ENCODE measurements around the gene GPR12. TPM values are rescaled to one million over a fixed set of nuclear protein-coding genes. Genes with fewer than 3 reads are reported as not detected.

GPR12 gene, protein sequence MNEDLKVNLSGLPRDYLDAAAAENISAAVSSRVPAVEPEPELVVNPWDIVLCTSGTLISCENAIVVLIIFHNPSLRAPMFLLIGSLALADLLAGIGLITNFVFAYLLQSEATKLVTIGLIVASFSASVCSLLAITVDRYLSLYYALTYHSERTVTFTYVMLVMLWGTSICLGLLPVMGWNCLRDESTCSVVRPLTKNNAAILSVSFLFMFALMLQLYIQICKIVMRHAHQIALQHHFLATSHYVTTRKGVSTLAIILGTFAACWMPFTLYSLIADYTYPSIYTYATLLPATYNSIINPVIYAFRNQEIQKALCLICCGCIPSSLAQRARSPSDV
- total RNA-seq (not detected), polyA plus RNA-seq (not detected)
- long read RNA-seq, donor 1: 0 reads
- long read RNA-seq, donor 2: 0 reads
- long read RNA-seq, donor 3: 0 reads
- long read RNA-seq, donor 4: 0 reads

- Histone ChIP-seq H3K4me3 (ENCODE audit: low read length) (peak within 1 kb of the TSS; percentile 34), H3K27me3 (ENCODE audit: control insufficient read depth, insufficient read depth) (peaks cover 6% of the 10 kb centered on the region), H3K4me1 (ENCODE audit: control insufficient read depth, insufficient read depth, low read length) (no peaks in the 10 kb centered on the region), H3K27ac (ENCODE audit: low read length) (no peak within 1 kb of the TSS), H3K9me3 (ENCODE audit: control insufficient read depth, low read length) (no peaks in the 10 kb centered on the region)
- 2% methylated on average over 85 of the region's 87 CpGs for WGBS
- no peak for ATAC-seq
- peak in 1 of 3 donors; percentile 46 for DNase-seq
- intact Hi-C loops (cut with DNase I): no loop called here
These were observed at the start of gene GPR12 for GRCh38 chr13:26759907-26760831. Gene GPR12, minus strand, starts transcription at chr13:26760786. Its CDS starts 959 bp downstream, at chr13:26759827.

- intact Hi-C loops (cut with DNase I): no loop called here
- ATAC-seq (no peak), DNase-seq (no peak)
- no peaks in the 10 kb centered on the region for H3K4me1 ChIP-seq (ENCODE audit: control insufficient read depth, insufficient read depth, low read length)
- no peak overlapping the region for H3K27ac ChIP-seq (ENCODE audit: low read length)
- WGBS: 50% methylated on average over 2 of the region's 2 CpGs
- H3K27me3 ChIP-seq (ENCODE audit: control insufficient read depth, insufficient read depth): no peaks in the 10 kb centered on the region
- H3K4me3 ChIP-seq (ENCODE audit: low read length): no peak overlapping the region
- H3K9me3 ChIP-seq (ENCODE audit: control insufficient read depth, low read length): no peaks in the 10 kb centered on the region
These were observed 49.5 kb upstream of the GPR12 start for GRCh38 chr13:26810095-26810494.

GRCh38 chr13:26806891-26807290, 46.3 kb upstream of the GPR12 start:
- Histone ChIP-seq H3K9me3 (ENCODE audit: control insufficient read depth, low read length) (no peaks in the 10 kb centered on the region), H3K4me3 (ENCODE audit: low read length) (no peak overlapping the region), H3K4me1 (ENCODE audit: control insufficient read depth, insufficient read depth, low read length) (no peaks in the 10 kb centered on the region), H3K27me3 (ENCODE audit: control insufficient read depth, insufficient read depth) (peaks cover 3% of the 10 kb centered on the region), H3K27ac (ENCODE audit: low read length) (no peak overlapping the region)
- ATAC-seq (no peak), DNase-seq (no peak)
- intact Hi-C loops (cut with DNase I): no loop called here

- Histone ChIP-seq H3K4me1 (ENCODE audit: control insufficient read depth, insufficient read depth, low read length) (no peaks in the 10 kb centered on the region), H3K27ac (ENCODE audit: low read length) (no peak overlapping the region), H3K27me3 (ENCODE audit: control insufficient read depth, insufficient read depth) (no peaks in the 10 kb centered on the region), H3K9me3 (ENCODE audit: control insufficient read depth, low read length) (no peaks in the 10 kb centered on the region), H3K4me3 (ENCODE audit: low read length) (no peak overlapping the region)
- ATAC-seq: no peak
- WGBS: 85% methylated on average over 3 of the region's 3 CpGs
- DNase-seq: no peak
- intact Hi-C loops (cut with DNase I): no loop called here
These were observed 27.4 kb upstream of the GPR12 start for GRCh38 chr13:26787961-26788360.

GRCh38 chr13:26786651-26787295, 26.2 kb upstream of the GPR12 start:
- Histone ChIP-seq H3K4me3 (ENCODE audit: low read length) (no peak overlapping the region), H3K9me3 (ENCODE audit: control insufficient read depth, low read length) (no peaks in the 10 kb centered on the region), H3K27ac (ENCODE audit: low read length) (no peak overlapping the region), H3K4me1 (ENCODE audit: control insufficient read depth, insufficient read depth, low read length) (no peaks in the 10 kb centered on the region), H3K27me3 (ENCODE audit: control insufficient read depth, insufficient read depth) (no peaks in the 10 kb centered on the region)
- ATAC-seq: no peak
- WGBS: 75% methylated on average over 2 of the region's 2 CpGs
- no peak for DNase-seq
- intact Hi-C loops (cut with DNase I): no loop called here

GRCh38 chr13:26785838-26786630, 25.4 kb upstream of the GPR12 start:
- DNase-seq (peak; percentile 41 to 67 (median 56)), ATAC-seq (peak in 1 of 2 donors; percentile 67)
- 30% methylated on average over 17 of the region's 17 CpGs for WGBS
- Histone ChIP-seq H3K4me3 (ENCODE audit: low read length) (no peak overlapping the region), H3K4me1 (ENCODE audit: control insufficient read depth, insufficient read depth, low read length) (no peaks in the 10 kb centered on the region), H3K9me3 (ENCODE audit: control insufficient read depth, low read length) (no peaks in the 10 kb centered on the region), H3K27ac (ENCODE audit: low read length) (no peak overlapping the region), H3K27me3 (ENCODE audit: control insufficient read depth, insufficient read depth) (no peaks in the 10 kb centered on the region)
- intact Hi-C loops (cut with DNase I): no loop called here

DNA sequence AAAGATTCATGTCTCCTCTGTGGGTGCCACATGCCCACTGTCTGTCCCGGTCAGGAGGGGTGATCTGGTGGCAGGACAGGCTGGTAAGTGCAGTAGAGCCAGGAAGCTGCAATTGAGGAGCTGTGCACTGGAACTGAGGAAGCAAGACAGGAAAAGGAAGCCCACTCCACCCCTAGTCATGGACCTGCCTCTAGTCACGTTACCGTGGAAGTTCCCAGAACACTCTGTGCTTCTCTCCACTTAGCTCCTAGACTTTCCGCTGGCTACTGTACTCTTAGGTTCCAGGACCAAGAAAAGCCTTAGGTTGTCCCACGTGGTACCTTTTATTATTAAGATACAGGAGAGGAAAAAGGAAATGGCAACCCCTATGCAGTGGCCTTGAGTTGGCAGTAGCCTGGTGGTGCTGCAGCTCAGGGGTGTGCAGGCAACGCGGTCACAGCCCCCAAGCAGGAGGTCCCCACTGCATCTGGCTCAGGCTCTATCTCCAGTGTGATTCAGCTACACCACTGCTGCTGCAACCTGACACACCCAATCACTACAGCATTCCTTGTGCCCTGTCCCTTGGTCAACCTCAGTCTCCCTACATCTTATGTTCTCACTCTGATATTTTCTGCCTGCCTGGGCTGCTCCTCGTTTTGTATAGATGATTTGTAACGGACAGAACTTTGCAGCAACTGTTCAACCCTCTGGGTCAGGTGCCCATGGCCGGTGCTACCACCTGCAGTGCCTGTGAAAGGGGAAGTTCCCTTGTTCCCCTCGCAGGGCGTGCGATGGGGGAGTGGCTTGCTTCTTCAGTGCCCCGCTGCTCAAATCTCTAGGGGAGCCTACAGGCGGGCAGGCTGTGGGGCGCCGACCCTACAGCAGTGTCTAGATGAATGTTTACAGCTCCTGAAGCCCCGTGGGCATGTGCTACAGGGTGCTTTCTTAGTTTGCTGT, 24.4 kb upstream of the GPR12 start:
- no peaks in the 10 kb centered on the region for H3K9me3 ChIP-seq (ENCODE audit: control insufficient read depth, low read length)
- intact Hi-C loops (cut with DNase I): no loop called here
- ATAC-seq: peak; percentile 22 to 69
- H3K27me3 ChIP-seq (ENCODE audit: control insufficient read depth, insufficient read depth): no peaks in the 10 kb centered on the region
- 34% methylated on average over 18 of the region's 18 CpGs for WGBS
- DNase-seq: no peak
- H3K27ac ChIP-seq (ENCODE audit: low read length): no peak overlapping the region
- H3K4me3 ChIP-seq (ENCODE audit: low read length): no peak overlapping the region
- no peaks in the 10 kb centered on the region for H3K4me1 ChIP-seq (ENCODE audit: control insufficient read depth, insufficient read depth, low read length)

GRCh38 chr13:26780411-26780810, 19.8 kb upstream of the GPR12 start:
- Histone ChIP-seq H3K27me3 (ENCODE audit: control insufficient read depth, insufficient read depth) (no peaks in the 10 kb centered on the region), H3K4me3 (ENCODE audit: low read length) (no peak overlapping the region), H3K9me3 (ENCODE audit: control insufficient read depth, low read length) (no peaks in the 10 kb centered on the region), H3K27ac (ENCODE audit: low read length) (no peak overlapping the region), H3K4me1 (ENCODE audit: control insufficient read depth, insufficient read depth, low read length) (no peaks in the 10 kb centered on the region)
- WGBS: 70% methylated on average over 4 of the region's 4 CpGs
- intact Hi-C loops (cut with DNase I): no loop called here
- DNase-seq (no peak), ATAC-seq (no peak)

GRCh38 chr13:26779321-26779720, 18.7 kb upstream of the GPR12 start:
- no peaks in the 10 kb centered on the region for H3K4me1 ChIP-seq (ENCODE audit: control insufficient read depth, insufficient read depth, low read length)
- H3K4me3 ChIP-seq (ENCODE audit: low read length): no peak overlapping the region
- no peaks in the 10 kb centered on the region for H3K27me3 ChIP-seq (ENCODE audit: control insufficient read depth, insufficient read depth)
- WGBS: 75% methylated on average over 4 of the region's 4 CpGs
- intact Hi-C loops (cut with DNase I): no loop called here
- DNase-seq (no peak), ATAC-seq (no peak)
- no peak overlapping the region for H3K27ac ChIP-seq (ENCODE audit: low read length)
- H3K9me3 ChIP-seq (ENCODE audit: control insufficient read depth, low read length): no peaks in the 10 kb centered on the region
